Measurements from ENCODE around the gene DNAH1.

Gene DNAH1

DNA sequence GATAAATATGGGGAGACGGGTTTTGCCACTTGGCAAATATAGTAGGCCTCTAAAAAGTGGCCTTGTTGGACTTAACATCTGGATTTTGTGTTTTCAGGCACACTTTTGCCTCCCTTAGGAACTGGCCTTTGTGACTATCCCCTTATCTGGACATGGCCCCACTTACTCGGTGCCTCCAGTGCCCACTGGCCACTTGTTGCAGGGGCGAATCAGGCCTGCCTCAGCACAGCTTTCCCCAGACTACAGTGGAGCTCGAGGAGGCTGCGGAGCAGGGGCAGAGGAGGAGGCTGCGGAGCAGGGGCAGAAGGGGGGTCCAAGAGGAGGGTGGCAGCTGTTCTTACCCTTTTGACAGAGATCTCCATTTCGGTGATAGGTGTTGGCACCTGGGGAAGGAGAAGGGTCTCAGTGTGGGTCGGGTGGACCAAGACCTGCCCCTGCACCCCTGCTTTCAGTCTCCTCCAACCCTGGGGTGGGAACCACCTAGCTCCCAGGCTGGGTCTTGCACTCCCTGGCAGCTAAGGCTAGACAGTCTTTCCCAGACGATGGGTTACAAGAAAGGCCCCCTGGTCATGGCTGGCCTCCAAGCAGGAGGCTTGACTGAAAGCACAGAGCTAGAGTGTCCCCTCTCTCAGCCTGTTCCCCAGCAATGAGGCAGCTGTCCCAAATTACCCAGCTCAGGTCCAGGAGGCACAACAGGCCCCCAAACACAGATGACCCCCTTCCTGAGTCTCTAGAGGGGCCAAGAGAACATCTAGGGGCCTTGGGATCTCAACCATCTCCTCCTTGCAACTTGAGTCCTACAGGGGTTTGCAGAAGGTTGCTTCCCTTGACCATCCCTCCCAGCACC, 122.7 kb downstream of the DNAH1 start:
- H3K27ac ChIP-seq (ENCODE audit: low read depth, low read length), result no peak overlapping the region
- H3K27me3 ChIP-seq (ENCODE audit: control insufficient read depth, insufficient read depth, low read length), result no peaks in the 10 kb centered on the region
- H3K36me3 ChIP-seq (ENCODE audit: control insufficient read depth, insufficient read depth, low read length), result no peaks in the 10 kb centered on the region
- peaks cover 3% of the 10 kb centered on the region; the same call in 1 of the 2 replicates for H3K4me1 ChIP-seq (ENCODE audit: control insufficient read depth, insufficient read depth, low read length)
- H3K4me3 ChIP-seq (ENCODE audit: low read depth, low read length), result no peak overlapping the region
- no peaks in the 10 kb centered on the region for H3K9me3 ChIP-seq (ENCODE audit: control insufficient read depth, insufficient read depth, low read depth, low read length)
- no peak overlapping the region for H3K9ac ChIP-seq (ENCODE audit: low read length)

DNA sequence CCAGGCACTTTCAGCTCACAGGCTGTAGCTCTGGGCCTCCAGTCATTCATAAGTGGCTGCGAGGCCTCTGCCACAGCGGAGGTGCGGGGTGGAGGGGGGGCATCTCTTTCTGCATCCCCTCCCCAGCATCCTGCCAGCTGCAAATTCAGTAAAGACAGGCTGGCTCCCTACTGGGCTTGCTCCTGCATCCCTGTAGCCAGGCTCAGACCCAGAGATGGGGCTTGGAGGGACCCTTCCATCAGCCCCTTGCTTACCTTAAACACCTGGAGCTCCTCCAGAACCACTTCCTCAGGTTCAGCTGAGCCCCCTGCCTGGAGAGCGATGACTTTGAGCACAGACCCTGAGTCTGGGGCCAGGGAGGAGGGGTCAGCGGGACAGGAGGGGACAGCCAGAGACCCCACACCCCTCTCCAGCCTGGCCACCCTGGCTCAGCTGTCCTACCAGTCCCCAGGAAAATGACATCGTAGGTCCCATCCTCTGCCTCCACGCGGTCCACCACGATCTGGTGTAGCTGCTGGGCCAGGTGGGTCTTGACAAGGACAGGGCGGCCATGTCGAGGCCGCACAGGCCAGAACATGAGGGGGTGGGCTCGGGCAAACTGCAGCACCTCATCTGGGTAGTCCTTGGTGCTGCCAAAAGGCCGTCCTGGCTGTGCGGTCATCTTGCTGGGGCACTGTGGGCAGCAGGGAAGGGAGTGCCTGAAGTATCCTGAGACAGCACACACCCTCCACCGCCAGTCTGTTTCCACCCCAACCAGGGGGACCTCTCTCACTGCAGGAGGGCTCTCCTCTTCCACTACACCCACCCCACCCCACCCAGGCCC, 123.5 kb downstream of the DNAH1 start:
- Histone ChIP-seq H3K4me3 (ENCODE audit: low read depth, low read length) (no peak overlapping the region), H3K9me3 (ENCODE audit: control insufficient read depth, insufficient read depth, low read depth, low read length) (no peaks in the 10 kb centered on the region), H3K27ac (ENCODE audit: low read depth, low read length) (no peak overlapping the region), H3K36me3 (ENCODE audit: control insufficient read depth, insufficient read depth, low read length) (no peaks in the 10 kb centered on the region), H3K9ac (ENCODE audit: low read length) (no peak overlapping the region), H3K4me1 (ENCODE audit: control insufficient read depth, insufficient read depth, low read length) (peaks cover 8% of the 10 kb centered on the region), H3K27me3 (ENCODE audit: control insufficient read depth, insufficient read depth, low read length) (no peaks in the 10 kb centered on the region)

DNA sequence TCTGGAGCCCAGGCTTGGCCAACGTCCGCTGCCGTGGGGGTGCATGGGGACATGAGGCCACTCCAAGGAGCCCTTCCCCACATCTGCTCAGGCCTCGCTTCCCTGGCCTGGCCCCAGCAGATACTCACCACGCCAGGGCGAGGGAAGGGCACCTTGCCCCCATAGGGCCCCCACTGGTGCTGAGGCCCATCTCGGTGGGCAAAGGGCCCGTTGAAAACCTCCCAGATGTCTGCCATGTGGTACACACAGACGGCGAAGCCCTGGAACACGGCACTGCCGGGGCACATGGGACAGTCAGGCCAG, 124.1 kb downstream of the DNAH1 start:
- Histone ChIP-seq H3K36me3 (ENCODE audit: control insufficient read depth, insufficient read depth, low read length) (no peaks in the 10 kb centered on the region), H3K4me3 (ENCODE audit: low read depth, low read length) (no peak overlapping the region), H3K27ac (ENCODE audit: low read depth, low read length) (no peak overlapping the region), H3K9ac (ENCODE audit: low read length) (no peak overlapping the region), H3K4me1 (ENCODE audit: control insufficient read depth, insufficient read depth, low read length) (peaks cover 12% of the 10 kb centered on the region), H3K9me3 (ENCODE audit: control insufficient read depth, insufficient read depth, low read depth, low read length) (no peaks in the 10 kb centered on the region), H3K27me3 (ENCODE audit: control insufficient read depth, insufficient read depth, low read length) (no peaks in the 10 kb centered on the region)

DNA sequence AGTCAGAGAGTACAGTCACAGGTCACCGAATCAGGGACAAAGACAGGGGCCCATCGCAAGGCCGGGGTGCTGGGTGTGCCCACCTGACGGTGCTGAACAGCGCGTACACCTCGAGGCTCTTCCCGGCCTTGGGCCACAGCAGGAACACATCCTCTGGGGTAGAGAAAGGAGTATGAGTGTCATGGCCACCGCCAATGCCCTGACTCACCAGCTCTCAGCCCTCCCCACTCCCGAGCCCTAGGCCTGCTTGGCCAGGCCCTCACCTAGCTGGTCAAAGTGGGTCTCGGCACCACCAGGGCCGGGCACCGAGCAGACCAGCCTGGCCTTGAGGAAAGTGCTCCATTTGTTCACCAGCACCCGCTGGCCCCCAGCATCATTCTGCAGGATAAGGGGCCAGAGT, 124.6 kb downstream of the DNAH1 start:
- Histone ChIP-seq H3K9me3 (ENCODE audit: control insufficient read depth, insufficient read depth, low read depth, low read length) (no peaks in the 10 kb centered on the region), H3K27ac (ENCODE audit: low read depth, low read length) (no peak overlapping the region), H3K9ac (ENCODE audit: low read length) (no peak overlapping the region), H3K4me3 (ENCODE audit: low read depth, low read length) (no peak overlapping the region), H3K27me3 (ENCODE audit: control insufficient read depth, insufficient read depth, low read length) (no peaks in the 10 kb centered on the region), H3K4me1 (ENCODE audit: control insufficient read depth, insufficient read depth, low read length) (peaks cover 12% of the 10 kb centered on the region), H3K36me3 (ENCODE audit: control insufficient read depth, insufficient read depth, low read length) (no peaks in the 10 kb centered on the region)

DNA sequence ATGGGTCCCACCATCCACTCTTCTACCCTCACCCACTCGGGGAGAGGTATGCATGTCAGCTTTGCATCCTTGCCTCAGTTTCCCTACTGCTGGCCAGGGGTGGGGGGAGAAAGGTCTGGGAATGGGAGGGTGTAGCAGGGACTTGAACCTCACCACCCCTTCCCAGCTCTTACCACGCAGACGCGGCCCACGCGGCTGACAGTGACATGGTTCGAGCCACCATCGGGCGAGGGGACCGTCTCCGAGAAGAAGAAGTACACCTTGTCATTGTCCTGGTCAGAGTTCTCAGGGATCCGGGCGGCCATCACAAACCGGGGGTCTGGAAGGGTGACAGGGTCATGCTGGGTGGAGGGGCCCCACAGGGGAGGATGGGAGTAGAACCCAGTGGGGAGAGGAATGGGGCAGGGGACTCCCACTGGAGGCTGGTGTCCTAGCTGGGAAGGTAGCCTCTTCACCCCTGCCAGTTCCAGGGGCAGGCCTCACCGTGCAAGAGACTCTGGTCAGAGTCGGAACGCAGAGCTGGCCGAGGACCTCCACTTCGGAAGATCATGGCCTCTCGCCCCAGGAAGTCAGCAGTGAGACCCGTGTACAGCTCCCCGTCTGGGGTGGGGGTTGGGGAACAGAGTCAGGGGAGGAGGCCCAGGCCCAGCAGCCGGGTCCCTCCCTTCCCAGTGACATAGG, 125.1 kb downstream of the DNAH1 start:
- no peaks in the 10 kb centered on the region for H3K27me3 ChIP-seq (ENCODE audit: control insufficient read depth, insufficient read depth, low read length)
- H3K4me1 ChIP-seq (ENCODE audit: control insufficient read depth, insufficient read depth, low read length), result peaks cover 12% of the 10 kb centered on the region

DNA sequence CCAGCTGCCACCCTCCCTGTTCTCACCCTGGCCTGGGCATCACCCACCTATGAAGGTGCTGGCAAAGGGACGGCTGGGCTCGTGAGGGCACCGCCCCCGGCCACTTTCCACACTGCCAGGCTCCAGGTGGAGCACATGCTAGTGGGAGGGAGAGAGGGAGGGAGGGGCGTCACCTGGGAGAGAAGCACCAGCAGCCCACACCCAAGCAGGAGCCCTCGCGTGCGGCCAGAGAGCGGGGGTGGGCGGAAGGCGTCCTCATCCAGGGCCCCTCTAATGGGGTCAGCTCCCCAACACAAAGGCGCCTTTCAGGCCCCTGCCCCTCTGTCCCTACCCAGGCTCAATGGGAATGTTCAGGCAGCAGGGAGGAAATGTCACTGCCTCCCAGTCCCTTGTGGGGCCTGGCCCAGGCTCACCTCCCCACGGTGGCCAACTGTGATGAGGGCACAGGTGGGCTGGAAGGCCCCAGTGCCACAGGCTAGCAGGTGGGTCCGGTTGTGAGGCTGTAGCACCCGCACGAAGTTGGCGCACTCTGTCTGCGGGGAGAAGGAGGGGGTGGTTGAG, 125.7 kb downstream of the DNAH1 start:
- Histone ChIP-seq H3K36me3 (ENCODE audit: control insufficient read depth, insufficient read depth, low read length) (no peaks in the 10 kb centered on the region), H3K27me3 (ENCODE audit: control insufficient read depth, insufficient read depth, low read length) (no peaks in the 10 kb centered on the region), H3K9me3 (ENCODE audit: control insufficient read depth, insufficient read depth, low read depth, low read length) (no peaks in the 10 kb centered on the region), H3K9ac (ENCODE audit: low read length) (no peak overlapping the region), H3K4me3 (ENCODE audit: low read depth, low read length) (no peak overlapping the region), H3K27ac (ENCODE audit: low read depth, low read length) (no peak overlapping the region), H3K4me1 (ENCODE audit: control insufficient read depth, insufficient read depth, low read length) (peaks cover 12% of the 10 kb centered on the region)

More for the DNA sequence above, 125.1 kb downstream of the DNAH1 start:
- no peak overlapping the region for H3K4me3 ChIP-seq (ENCODE audit: low read depth, low read length)
- H3K9ac ChIP-seq (ENCODE audit: low read length), result no peak overlapping the region
- no peaks in the 10 kb centered on the region for H3K9me3 ChIP-seq (ENCODE audit: control insufficient read depth, insufficient read depth, low read depth, low read length)
- no peaks in the 10 kb centered on the region for H3K36me3 ChIP-seq (ENCODE audit: control insufficient read depth, insufficient read depth, low read length)
- no peak overlapping the region for H3K27ac ChIP-seq (ENCODE audit: low read depth, low read length)

DNA sequence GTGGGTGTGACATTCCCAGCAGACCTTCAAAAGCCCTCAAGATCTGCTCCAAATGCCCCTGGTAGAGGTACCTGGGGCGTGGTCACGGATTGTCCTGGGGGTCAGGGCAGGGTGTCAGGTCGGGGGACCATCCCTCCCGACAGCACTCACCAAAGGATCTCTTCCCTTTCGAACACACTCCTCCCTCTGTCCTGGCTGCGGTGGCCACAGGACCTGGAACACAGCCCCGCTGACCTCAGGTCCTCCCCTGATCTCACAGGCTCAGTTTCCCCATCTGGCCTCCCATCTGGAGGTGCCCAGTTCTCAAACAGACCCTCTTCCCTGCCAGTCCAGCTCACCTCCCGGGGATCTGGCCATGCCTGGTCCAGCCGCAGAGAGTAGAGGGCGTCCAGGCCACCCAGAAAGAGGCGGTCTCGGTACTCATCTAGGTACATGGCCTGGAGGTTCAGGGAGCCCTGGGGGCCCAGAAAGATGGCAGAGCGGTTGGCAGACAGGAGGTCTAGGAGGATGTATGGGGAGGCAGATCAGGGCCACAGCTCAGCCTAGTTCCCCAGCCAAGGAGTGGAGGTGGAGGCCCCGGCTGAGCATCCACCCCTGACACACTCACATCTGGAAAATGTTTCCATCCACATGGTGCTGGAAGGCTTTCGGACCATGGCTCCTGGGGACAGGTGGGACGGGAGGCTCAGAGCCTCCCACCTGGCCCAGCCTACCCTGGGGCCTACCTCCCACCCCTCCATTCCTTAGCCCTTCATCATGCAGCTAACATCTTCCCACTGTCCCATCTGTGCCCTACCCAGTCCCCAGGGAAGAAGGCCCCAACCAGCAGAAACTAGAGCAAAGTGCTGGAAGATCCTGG, 126.5 kb downstream of the DNAH1 start:
- Histone ChIP-seq H3K36me3 (ENCODE audit: control insufficient read depth, insufficient read depth, low read length) (no peaks in the 10 kb centered on the region), H3K27me3 (ENCODE audit: control insufficient read depth, insufficient read depth, low read length) (no peaks in the 10 kb centered on the region), H3K9me3 (ENCODE audit: control insufficient read depth, insufficient read depth, low read depth, low read length) (no peaks in the 10 kb centered on the region), H3K27ac (ENCODE audit: low read depth, low read length) (no peak overlapping the region), H3K9ac (ENCODE audit: low read length) (no peak overlapping the region), H3K4me1 (ENCODE audit: control insufficient read depth, insufficient read depth, low read length) (peaks cover 10% of the 10 kb centered on the region), H3K4me3 (ENCODE audit: low read depth, low read length) (no peak overlapping the region)

DNA sequence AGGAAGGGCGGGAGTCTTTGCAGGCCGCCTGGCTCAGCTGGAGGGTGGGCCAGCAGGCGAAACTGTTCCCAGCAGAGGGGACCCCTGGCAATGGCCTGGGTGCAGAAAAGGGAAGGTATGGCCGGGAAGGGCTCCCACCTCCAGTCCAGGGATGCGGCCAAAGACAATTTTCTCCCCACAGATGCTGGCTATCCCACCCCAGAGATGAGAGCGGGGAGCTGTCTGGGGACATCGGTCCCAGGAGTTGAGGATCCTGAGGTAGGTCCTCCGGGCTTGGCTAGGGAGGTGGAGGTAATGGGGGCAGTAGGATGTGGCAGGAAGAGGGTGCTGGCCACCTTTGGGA, 127.1 kb downstream of the DNAH1 start:
- Histone ChIP-seq H3K27ac (ENCODE audit: low read depth, low read length) (no peak overlapping the region), H3K4me1 (ENCODE audit: control insufficient read depth, insufficient read depth, low read length) (peaks cover 10% of the 10 kb centered on the region), H3K9me3 (ENCODE audit: control insufficient read depth, insufficient read depth, low read depth, low read length) (no peaks in the 10 kb centered on the region), H3K36me3 (ENCODE audit: control insufficient read depth, insufficient read depth, low read length) (no peaks in the 10 kb centered on the region), H3K9ac (ENCODE audit: low read length) (no peak overlapping the region), H3K27me3 (ENCODE audit: control insufficient read depth, insufficient read depth, low read length) (no peaks in the 10 kb centered on the region), H3K4me3 (ENCODE audit: low read depth, low read length) (no peak overlapping the region)

DNA sequence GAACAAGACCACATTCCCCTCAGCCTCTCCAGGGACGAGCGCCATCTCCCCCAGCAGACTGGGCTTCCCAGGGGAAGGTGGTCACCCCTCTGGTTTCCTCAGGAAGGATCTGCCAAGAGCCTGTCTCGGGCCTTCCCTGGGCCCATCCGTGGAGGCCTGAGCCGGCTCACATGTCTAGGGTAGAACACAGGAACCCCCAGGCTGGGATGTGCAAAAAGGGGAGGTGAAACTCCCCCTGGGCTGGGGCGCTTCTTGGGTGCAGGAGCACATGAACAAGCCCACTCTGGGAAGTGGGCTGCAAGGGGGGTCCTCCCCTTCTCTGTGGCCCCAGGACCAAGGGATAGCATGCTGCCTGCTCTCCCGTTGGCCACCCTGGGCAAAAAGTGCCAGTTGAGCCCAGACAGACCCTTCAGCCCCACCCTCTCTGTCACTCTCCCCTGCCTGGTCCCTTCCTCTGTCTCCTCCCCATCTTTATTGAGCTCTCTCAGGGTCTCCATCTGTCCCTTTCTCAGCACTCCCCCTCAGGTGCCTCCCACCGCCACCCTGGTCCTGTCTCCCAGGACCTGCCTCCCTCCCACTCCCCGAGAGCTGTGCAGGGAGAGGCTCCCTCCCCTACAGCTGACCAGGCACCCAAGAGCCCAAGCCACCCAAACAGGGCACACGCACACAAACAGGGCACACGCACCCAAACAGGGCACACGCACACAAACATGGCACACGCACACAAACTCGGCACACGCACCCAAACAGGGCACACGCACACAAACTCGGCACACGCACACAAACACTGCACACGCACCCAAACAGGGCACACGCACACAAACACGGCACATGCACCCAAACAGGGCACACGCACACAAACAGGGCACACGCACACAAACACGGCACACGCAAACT, 127.9 kb downstream of the DNAH1 start:
- peaks cover 10% of the 10 kb centered on the region for H3K4me1 ChIP-seq (ENCODE audit: control insufficient read depth, insufficient read depth, low read length)
- peak overlapping the region; percentile 10 for H3K9ac ChIP-seq (ENCODE audit: low read length)
- no peaks in the 10 kb centered on the region for H3K36me3 ChIP-seq (ENCODE audit: control insufficient read depth, insufficient read depth, low read length)
- H3K27ac ChIP-seq (ENCODE audit: low read depth, low read length), result no peak overlapping the region
- no peaks in the 10 kb centered on the region for H3K27me3 ChIP-seq (ENCODE audit: control insufficient read depth, insufficient read depth, low read length)
- no peaks in the 10 kb centered on the region for H3K9me3 ChIP-seq (ENCODE audit: control insufficient read depth, insufficient read depth, low read depth, low read length)
- H3K4me3 ChIP-seq (ENCODE audit: low read depth, low read length), result peak overlapping the region; percentile 48
